Endometrial microvascular endothelial cells (primary cell): ENCODE data around the gene TACC2. TPM values are rescaled to one million over a fixed set of nuclear protein-coding genes. Genes with fewer than 3 reads are reported as not detected.
"Not testable (repeated sequence)": the region's sequence is repeated elsewhere in the genome, so short reads cannot be mapped to it uniquely, and the experiment has no call there.

Experiments used
- in situ Hi-C: cut with HindIII; loops from 2 replicates; pipeline ENCODE4 v1.10.0; 2017; ENCODE audit warnings: low sequenced_read_pairs, low pct_unique_long_range_greater_than_20kb; ENCODE audit errors: inconsistent ontology term
- total RNA-seq: library from RNA; depleted of rRNA; stranded (reverse); fragments of >200 nt; gene quantifications from one replicate; pipeline ENCODE4 v1.2.3, GENCODE V29; 2015; ENCODE audit errors: inconsistent ontology term

TACC2 gene
- total RNA-seq, 1 donor from 2014 or later: 21.9 TPM

- in situ Hi-C loops: not testable (repeated sequence)
Observed at GRCh38 chr10:122108786-122109185, 119.8 kb downstream of the TACC2 start.

DNA sequence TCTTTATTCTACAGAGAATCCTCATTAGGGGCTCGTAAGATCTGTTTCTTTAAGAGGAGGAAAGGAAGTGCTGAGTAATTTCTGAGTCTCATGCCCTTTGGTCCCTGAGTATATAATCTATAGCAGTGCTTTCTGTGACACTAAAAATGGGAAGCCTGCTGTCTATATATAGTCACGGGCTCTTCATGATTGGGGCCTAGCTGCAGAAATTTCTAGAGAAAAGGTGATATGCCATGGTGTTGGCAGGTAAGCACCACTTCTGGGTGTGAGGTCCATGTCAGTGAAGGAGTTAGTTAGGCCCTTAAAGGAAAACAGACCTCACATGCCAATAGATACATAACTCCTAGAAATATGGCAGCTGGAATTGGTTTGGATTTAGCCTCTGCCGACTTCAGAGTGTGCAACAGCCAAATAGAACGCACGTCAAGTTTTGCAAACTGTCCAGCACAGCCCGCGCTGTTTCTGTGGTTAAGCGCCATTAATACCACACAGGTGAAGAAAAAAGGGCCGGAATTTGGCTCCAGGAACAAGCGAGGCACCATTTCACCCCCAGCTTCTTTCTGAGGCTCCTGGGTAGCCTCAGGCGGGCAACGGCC is 123.2 kb downstream of the TACC2 start:
- in situ Hi-C loops: no loop called here

DNA sequence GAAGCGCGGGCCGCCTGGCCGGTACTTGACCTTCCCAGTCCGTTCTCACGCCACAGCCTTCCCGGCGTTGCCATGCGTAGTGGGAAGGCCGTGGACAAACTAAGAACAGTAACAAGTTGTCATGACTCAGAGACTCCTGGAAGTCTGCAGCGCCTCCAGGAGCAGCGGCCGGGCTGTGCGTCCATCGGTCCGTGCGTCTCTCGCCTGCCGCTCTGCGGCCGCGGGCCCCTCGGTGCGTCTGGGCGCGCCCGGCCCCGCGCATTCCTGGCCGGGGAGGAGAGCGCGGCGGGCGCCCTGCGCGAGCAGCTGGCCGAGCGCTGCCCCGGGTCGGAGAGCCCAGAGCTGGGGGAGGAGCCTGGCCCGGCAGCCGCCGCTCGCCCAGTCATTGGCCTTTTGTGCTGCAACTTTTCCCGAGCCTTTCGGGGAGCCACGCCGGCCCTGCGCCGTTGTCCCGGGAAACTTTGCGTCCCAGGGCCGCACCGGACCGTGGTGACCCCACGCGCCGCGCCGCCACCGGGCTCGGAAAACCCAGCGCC is 123.7 kb downstream of the TACC2 start:
- in situ Hi-C loops: no loop called here

DNA sequence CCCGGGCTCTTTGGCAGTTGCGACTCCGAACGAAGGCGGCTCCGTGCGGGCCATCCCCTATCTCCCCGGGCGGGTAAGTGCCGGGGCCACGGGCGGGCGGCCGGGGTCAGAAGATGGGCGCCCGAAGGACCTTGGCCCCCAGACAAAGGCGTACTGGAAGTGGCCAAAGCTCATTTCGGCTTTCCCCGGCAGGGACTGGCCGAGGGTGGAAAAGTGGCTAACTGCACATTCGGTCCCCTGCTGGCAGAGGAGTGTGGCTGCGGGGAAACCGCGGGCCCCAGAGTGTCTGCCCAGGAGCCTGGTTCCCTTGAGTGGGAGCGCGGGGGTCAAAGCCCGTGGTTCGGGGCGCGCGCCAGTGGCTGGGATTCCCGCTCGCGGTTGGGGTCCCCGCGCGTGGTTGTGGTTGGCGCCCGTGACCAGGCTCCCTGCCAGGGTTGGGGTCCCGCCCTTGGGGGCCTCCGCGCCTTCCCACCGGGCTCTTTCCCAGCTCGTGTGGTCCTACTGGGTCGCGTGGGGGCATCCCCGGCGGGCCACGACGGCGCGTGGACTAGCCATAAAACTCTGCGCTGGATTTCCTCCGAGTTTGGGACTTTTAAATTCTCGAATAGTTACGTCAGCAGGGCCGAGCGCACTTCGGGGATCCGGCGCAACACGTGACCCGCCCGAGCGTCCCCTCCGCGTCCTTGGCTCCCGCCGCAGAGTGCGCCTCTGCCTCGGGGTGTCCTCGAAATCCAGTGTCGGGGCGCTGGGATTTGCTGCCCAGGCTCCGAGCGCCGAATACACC is 124.4 kb downstream of the TACC2 start:
- in situ Hi-C loops: no loop called here

GRCh38 chr10:122113945-122114747 is 125.2 kb downstream of the TACC2 start:
- in situ Hi-C loops: no loop called here

- in situ Hi-C loops: no loop called here
Observed at GRCh38 chr10:122115874-122116273, 126.9 kb downstream of the TACC2 start.

- in situ Hi-C loops: no loop called here
Observed at GRCh38 chr10:122116331-122116730, 127.4 kb downstream of the TACC2 start.

DNA sequence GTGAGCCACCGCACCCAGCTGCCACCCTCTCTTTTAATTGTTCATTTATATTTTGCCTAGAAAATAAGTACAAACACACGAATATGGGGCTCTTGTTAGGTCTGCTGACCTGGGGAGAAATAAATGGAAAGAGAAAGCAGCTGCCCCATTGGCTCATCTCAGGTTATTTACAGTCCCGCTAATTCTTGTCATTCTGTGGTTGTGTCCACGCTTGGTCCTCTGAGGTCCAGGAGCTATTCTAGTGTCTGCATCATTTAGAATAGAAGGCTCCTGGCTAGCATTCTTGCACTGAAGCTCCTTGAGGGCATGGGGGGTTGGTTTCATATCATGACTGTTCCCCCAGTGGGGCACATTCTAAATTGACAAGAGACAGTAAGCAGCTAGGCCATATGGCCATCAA is 128.5 kb downstream of the TACC2 start:
- in situ Hi-C loops: no loop called here

DNA sequence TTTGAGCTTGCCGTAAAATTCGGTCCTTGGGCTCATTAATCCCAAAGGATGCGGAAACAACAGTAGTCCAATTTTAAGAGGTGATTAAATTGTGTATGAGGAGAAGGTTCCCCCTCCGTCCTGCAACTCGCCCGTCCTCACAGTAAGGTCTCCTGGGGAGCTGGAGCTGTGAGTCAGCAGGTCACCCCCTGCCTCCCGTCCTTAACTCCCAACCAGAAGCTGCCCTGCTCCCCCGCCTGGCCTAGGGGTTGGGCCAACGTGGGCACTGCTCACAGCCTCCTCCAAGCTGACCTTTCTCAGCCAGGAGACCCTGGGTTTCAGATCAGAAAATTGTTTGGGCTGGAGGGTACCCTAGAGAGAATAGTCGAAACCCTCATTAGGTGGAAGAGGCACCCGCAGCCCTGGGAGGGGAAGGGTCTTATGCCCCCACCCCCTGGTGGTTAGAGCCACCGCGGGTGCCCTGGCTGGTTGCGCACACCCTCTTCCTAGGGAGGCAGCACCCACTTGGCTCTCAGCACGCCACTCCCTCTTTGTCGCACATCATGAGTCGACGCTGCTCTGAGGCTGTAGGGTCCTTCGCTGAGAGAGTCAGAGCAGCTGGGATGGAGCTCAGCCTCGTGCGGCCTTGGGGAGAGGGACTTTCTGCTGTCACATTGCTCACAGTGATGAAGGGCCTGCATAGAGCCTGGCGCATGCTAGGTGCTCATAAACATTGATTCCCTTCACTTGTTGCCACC is 131.2 kb downstream of the TACC2 start:
- in situ Hi-C loops: no loop called here

GRCh38 chr10:122121059-122121458 is 132.1 kb downstream of the TACC2 start:
- in situ Hi-C loops: no loop called here

GRCh38 chr10:122122493-122122892 is 133.5 kb downstream of the TACC2 start:
- in situ Hi-C loops: no loop called here

- in situ Hi-C loops: no loop called here
Observed at GRCh38 chr10:122123186-122123585, 134.2 kb downstream of the TACC2 start.

DNA sequence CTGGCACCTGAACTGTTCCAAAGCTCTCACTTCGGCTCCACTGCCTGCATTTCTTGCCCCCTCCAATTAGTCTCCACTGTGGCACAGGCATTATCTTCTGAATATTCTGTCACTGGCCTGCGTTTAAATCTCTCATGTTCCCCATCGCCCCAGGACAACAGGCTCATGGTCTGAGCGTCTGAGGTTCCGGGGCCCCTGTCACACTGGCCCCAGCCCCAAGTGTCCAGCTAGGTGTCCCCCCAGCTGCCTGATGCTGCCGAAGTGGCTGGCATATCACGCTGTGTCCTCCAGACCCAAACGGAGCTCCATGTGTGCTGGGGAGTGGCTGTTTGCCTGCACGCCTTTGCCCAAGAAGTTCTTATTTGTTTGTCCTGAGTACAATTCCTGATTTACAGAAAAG is 135.4 kb downstream of the TACC2 start:
- in situ Hi-C loops: no loop called here

GRCh38 chr10:122124808-122125207 is 135.8 kb downstream of the TACC2 start:
- in situ Hi-C loops: no loop called here

DNA sequence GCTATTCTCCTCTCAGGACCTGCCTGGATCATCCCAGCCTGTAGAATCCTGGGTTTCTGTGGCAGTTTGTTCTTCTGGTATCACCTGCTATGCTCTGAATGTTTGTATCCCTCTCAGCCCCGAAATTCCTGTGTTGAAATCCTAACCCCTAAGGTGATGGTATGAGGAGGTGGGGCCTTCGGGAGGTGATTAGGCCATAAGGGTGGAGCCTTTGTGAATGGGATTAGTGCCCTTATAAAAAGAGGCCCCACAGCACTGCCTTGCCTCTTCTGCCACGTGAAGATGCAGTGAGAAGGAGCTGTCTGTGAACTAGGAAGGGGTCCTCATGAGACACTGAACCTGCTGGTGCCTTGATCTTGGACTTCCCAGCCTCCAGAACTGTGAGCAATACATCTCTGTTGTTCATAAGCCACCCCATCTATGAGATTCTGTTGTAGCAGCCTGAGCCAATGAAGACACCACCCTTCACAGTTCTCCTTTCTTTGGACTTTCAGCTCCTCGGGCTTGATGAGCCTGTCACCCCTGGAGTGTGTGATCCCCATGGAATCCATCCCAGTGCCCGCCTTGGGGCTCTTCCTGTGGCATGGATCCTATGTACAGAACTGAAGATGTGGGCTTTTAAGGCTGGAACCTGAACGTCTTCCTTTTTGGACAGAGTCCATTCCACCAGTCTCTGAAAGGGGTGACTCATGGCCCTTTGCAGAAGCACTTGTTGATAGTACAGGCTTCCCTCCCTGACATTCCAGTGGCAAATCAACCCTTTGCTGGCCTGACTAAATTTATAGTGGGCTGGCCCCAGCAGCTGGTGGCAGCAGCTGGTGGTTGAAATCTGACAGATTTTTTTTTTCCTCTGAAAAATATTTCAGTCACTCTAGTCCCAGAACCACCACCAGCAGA is 138.0 kb downstream of the TACC2 start:
- in situ Hi-C loops: no loop called here

- in situ Hi-C loops: no loop called here
Observed at GRCh38 chr10:122127943-122128342, 139.0 kb downstream of the TACC2 start.

DNA sequence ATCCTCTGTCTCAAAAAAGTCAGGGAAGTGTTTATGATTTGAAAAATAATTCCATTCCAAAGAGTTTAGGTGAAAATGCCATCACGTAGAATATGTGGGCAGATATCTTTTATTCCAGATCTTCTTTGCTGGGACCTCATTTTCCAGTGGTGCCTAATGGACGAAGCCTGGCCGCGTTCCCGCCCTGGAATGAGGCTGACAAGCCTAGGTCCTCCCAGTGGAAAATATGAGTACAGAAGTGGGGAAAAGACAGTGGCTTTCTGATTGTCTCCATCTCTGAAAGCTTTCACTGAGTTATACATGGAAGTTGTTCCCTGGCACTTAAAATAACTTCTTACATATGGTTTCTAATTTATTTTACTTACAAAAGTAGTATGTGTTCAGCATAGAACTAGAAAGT is 139.4 kb downstream of the TACC2 start:
- in situ Hi-C loops: no loop called here

DNA sequence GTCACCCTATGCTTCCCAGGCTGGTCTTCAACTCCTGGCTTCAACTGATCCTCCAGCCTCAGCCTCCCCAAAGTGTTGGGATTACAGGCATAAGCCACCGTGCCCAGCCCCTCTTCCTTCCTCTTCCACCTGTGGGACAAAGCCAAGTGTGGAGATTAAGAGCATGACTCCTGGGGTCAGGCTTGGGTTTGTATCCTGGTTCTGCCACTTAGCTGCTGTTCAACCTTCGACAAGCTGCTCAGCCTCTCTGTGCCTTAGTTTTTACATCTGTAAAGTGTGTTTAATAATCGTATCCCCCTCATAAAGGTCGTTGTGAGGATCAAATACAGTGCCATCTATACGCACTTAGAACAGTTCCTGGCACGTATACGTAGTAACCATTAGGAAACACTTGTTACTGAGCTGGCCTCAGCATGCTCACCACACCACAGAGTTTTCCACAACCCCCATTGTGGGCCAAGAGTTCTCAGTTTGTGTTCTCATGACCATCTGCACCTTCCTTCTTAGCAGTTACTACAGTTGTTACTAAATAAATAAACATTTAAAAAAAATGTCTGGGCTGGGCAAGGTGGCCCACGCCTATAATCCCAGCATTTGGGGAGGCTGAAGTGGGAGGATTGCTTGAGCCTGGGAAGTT is 141.6 kb downstream of the TACC2 start:
- in situ Hi-C loops: no loop called here
